ENCODE results near the gene HDDC3.

DNA sequence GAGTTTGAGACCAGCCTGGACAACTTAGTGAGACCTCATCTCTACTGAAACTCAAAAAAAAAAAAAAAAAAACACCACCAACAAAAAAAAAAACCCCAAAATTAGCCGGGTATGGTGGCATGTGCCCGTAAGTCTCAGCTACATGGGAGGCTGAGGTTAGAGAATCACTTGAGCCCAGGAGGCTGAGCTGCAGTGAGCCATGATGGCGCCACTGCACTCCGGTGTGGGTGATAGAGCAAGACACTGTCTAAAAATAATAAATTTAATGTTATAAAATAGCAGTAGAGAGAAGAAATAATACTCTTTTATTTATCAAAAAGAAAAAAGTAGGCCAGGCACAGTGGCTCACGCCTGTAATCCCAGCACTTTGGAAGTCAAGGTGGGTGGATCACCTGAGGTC, 39.8 kb upstream of the HDDC3 start:
- no peak for TF ChIP-seq POLR2AphosphoS5 (IDR thresholded peaks at IDR 0.05; ENCODE audit: low read depth)
- TF ChIP-seq, protein P1, sequence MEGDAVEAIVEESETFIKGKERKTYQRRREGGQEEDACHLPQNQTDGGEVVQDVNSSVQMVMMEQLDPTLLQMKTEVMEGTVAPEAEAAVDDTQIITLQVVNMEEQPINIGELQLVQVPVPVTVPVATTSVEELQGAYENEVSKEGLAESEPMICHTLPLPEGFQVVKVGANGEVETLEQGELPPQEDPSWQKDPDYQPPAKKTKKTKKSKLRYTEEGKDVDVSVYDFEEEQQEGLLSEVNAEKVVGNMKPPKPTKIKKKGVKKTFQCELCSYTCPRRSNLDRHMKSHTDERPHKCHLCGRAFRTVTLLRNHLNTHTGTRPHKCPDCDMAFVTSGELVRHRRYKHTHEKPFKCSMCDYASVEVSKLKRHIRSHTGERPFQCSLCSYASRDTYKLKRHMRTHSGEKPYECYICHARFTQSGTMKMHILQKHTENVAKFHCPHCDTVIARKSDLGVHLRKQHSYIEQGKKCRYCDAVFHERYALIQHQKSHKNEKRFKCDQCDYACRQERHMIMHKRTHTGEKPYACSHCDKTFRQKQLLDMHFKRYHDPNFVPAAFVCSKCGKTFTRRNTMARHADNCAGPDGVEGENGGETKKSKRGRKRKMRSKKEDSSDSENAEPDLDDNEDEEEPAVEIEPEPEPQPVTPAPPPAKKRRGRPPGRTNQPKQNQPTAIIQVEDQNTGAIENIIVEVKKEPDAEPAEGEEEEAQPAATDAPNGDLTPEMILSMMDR (IDR thresholded peaks at IDR 0.05; ENCODE audit: insufficient read depth, low read length), result no peak
- TF ChIP-seq, protein P2, sequence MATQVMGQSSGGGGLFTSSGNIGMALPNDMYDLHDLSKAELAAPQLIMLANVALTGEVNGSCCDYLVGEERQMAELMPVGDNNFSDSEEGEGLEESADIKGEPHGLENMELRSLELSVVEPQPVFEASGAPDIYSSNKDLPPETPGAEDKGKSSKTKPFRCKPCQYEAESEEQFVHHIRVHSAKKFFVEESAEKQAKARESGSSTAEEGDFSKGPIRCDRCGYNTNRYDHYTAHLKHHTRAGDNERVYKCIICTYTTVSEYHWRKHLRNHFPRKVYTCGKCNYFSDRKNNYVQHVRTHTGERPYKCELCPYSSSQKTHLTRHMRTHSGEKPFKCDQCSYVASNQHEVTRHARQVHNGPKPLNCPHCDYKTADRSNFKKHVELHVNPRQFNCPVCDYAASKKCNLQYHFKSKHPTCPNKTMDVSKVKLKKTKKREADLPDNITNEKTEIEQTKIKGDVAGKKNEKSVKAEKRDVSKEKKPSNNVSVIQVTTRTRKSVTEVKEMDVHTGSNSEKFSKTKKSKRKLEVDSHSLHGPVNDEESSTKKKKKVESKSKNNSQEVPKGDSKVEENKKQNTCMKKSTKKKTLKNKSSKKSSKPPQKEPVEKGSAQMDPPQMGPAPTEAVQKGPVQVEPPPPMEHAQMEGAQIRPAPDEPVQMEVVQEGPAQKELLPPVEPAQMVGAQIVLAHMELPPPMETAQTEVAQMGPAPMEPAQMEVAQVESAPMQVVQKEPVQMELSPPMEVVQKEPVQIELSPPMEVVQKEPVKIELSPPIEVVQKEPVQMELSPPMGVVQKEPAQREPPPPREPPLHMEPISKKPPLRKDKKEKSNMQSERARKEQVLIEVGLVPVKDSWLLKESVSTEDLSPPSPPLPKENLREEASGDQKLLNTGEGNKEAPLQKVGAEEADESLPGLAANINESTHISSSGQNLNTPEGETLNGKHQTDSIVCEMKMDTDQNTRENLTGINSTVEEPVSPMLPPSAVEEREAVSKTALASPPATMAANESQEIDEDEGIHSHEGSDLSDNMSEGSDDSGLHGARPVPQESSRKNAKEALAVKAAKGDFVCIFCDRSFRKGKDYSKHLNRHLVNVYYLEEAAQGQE (IDR thresholded peaks at IDR 0.05; ENCODE audit: insufficient replicate concordance, low read depth), result no peak

Data from HL-60 (cell line).